ENCODE results near the gene ABHD14A.

DNA sequence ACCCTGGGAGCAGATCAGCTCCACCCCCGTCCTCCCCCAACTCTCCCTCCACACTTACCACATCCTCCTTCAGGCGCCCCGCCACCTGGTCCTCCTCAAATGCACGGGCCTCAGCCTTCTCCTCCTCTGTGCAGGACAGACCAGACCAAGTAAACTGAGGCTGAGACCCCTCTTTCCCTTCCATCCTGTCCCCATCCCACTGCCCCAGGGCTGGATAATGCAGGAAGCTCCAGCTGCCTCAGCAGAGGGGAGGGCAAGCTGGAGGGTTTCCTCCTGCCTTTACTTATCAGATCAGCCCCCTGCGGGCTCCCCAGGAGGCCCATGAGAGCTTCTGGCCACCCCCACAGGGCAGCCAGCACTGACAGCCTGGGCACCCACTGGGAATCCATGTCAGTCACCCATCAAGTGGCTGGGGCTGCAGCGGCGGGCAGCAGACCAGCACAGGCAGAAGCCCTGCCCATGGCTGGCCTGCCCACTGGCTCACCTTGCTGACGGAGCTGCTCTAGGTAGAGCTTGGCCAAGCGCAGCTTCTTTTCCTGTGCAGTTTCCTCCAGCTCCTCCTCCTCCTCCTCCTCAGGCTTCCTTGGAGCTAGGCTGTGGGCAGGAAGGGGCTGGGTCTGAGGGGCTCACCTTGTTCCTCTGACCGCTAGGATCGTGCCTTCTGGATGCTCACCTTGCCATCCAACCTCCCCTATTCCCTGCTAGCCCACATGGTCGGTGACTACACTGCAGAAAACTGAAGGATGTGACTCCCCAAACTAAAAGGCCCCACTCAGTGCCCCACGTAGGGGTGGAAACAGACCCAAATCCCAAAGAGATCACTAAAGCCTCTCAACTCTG is 37.0 kb upstream of the ABHD14A start:
- TF ChIP-seq, protein P1, sequence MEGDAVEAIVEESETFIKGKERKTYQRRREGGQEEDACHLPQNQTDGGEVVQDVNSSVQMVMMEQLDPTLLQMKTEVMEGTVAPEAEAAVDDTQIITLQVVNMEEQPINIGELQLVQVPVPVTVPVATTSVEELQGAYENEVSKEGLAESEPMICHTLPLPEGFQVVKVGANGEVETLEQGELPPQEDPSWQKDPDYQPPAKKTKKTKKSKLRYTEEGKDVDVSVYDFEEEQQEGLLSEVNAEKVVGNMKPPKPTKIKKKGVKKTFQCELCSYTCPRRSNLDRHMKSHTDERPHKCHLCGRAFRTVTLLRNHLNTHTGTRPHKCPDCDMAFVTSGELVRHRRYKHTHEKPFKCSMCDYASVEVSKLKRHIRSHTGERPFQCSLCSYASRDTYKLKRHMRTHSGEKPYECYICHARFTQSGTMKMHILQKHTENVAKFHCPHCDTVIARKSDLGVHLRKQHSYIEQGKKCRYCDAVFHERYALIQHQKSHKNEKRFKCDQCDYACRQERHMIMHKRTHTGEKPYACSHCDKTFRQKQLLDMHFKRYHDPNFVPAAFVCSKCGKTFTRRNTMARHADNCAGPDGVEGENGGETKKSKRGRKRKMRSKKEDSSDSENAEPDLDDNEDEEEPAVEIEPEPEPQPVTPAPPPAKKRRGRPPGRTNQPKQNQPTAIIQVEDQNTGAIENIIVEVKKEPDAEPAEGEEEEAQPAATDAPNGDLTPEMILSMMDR (IDR thresholded peaks at IDR 0.05) = no peak
- TF ChIP-seq POLR2A (IDR thresholded peaks at IDR 0.05) (no peak), EP300 (IDR thresholded peaks at IDR 0.05) (no peak)

Measured in tibial nerve (tissue), 4 donors.